ENCODE results near the gene CD52. TPM values are rescaled to one million over a fixed set of nuclear protein-coding genes. Genes with fewer than 3 reads are reported as not detected.
A peak's percentile ranks its signal among the peaks of the same experiment; 100 is the strongest.

The CD52 gene
- 100 to 1,000 TPM; 129 to 141 TPM for total RNA-seq

GRCh38 chr1:26317612-26318337 is at the start of gene CD52:
Gene CD52 (plus strand): TSS chr1:26317958. CDS start chr1:26318018, 60 bp downstream.
- Mint-ChIP-seq H3K36me3 (ENCODE audit: low read depth) (peaks cover 8% of the 10 kb centered on the region), H3K4me3 (peak within 1 kb of the TSS; percentile 86), H3K9me3 (no peaks in the 10 kb centered on the region), H3K4me1 (ENCODE audit: low read depth) (peaks cover 67% of the 10 kb centered on the region), H3K27me3 (ENCODE audit: low read depth) (no peaks in the 10 kb centered on the region), H3K27ac (peak within 1 kb of the TSS; percentile 96)
- CTCF ChIA-PET, result interaction anchor here (0.5 to 12.7 kb wide), 10 partner anchors 10 to 174 kb away, joined by 3 to 210 read pairs (median 4); partner anchors contain the start of genes CEP85, SH3BGRL3 and UBXN11
- peak; percentile 78 for DNase-seq
- intact Hi-C loops (cut with micrococcal nuclease), result loop anchor here (1.0 to 5.0 kb wide), 3 partner anchors 10 to 470 kb away; partner anchors contain the start of genes HMGN2 and PIGV

GRCh38 chr1:26268290-26269197 is 49.2 kb upstream of the CD52 start:
- peaks cover 9% of the 10 kb centered on the region for H3K4me1 Mint-ChIP-seq (ENCODE audit: low read depth)
- intact Hi-C loops (cut with micrococcal nuclease), result no loop called here
- CTCF ChIA-PET, result interaction anchor here (1.3 kb wide), 1 partner anchor 50 kb away, joined by 5 read pairs; no protein-coding TSS in a partner anchor

GRCh38 chr1:26269198-26269550 is 48.6 kb upstream of the CD52 start:
- peaks cover 9% of the 10 kb centered on the region for H3K4me1 Mint-ChIP-seq (ENCODE audit: low read depth)
- no peaks in the 10 kb centered on the region for H3K27me3 Mint-ChIP-seq (ENCODE audit: low read depth)

More at GRCh38 chr1:26268290-26269197, 49.2 kb upstream of the CD52 start:
- Mint-ChIP-seq H3K36me3 (ENCODE audit: low read depth) (peaks cover 64% of the 10 kb centered on the region), H3K4me3 (no peak overlapping the region), H3K27ac (no peak overlapping the region), H3K9me3 (peaks cover 13% of the 10 kb centered on the region), H3K27me3 (ENCODE audit: low read depth) (no peaks in the 10 kb centered on the region)
- no peak for DNase-seq

GRCh38 chr1:26274801-26275425 is 42.8 kb upstream of the CD52 start:
- no peak for DNase-seq
- H3K27ac Mint-ChIP-seq, result peak overlapping the region; percentile 10
- no peaks in the 10 kb centered on the region for H3K27me3 Mint-ChIP-seq (ENCODE audit: low read depth)
- intact Hi-C loops (cut with micrococcal nuclease), result loop anchor here (1.0 to 5.0 kb wide), 5 partner anchors 40 to 163 kb away; partner anchors contain the start of genes CEP85 and PDIK1L
- peaks cover 48% of the 10 kb centered on the region for H3K4me1 Mint-ChIP-seq (ENCODE audit: low read depth)
- peaks cover 37% of the 10 kb centered on the region for H3K36me3 Mint-ChIP-seq (ENCODE audit: low read depth)
- no peak overlapping the region for H3K4me3 Mint-ChIP-seq
- CTCF ChIA-PET, result interaction anchor here (0.5 to 9.0 kb wide), 16 partner anchors 10 to 1632 kb away, joined by 3 to 193 read pairs (median 6); partner anchors contain the start of genes CD52, CEP85 and SRRM1
- no peaks in the 10 kb centered on the region for H3K9me3 Mint-ChIP-seq

More at GRCh38 chr1:26269198-26269550, 48.6 kb upstream of the CD52 start:
- H3K27ac Mint-ChIP-seq, result no peak overlapping the region
- CTCF ChIA-PET, result interaction anchor here (2.7 kb wide), 1 partner anchor 52 kb away, joined by 9 read pairs; no protein-coding TSS in a partner anchor
- peaks cover 60% of the 10 kb centered on the region for H3K36me3 Mint-ChIP-seq (ENCODE audit: low read depth)
- intact Hi-C loops (cut with micrococcal nuclease), result no loop called here
- no peak overlapping the region for H3K4me3 Mint-ChIP-seq
- H3K9me3 Mint-ChIP-seq, result peaks cover 13% of the 10 kb centered on the region
- DNase-seq, result no peak

GRCh38 chr1:26275580-26276431 is 42.0 kb upstream of the CD52 start:
- CTCF ChIA-PET, result interaction anchor here (0.5 to 9.0 kb wide), 23 partner anchors 10 to 227 kb away, joined by 3 to 193 read pairs (median 4); partner anchors contain the start of genes CD52 and CEP85
- H3K4me1 Mint-ChIP-seq (ENCODE audit: low read depth), result peaks cover 52% of the 10 kb centered on the region
- no peak overlapping the region for H3K4me3 Mint-ChIP-seq
- peaks cover 32% of the 10 kb centered on the region for H3K36me3 Mint-ChIP-seq (ENCODE audit: low read depth)
- intact Hi-C loops (cut with micrococcal nuclease), result loop anchor here (1.0 to 5.0 kb wide), 7 partner anchors 41 to 164 kb away; partner anchors contain the start of genes CEP85 and PDIK1L
- H3K9me3 Mint-ChIP-seq, result no peaks in the 10 kb centered on the region
- peak; percentile 89 for DNase-seq
- H3K27ac Mint-ChIP-seq, result peak overlapping the region; percentile 94
- H3K27me3 Mint-ChIP-seq (ENCODE audit: low read depth), result no peaks in the 10 kb centered on the region

GRCh38 chr1:26276432-26276838 is 41.3 kb upstream of the CD52 start:
- no peaks in the 10 kb centered on the region for H3K9me3 Mint-ChIP-seq
- peaks cover 35% of the 10 kb centered on the region for H3K36me3 Mint-ChIP-seq (ENCODE audit: low read depth)
- DNase-seq, result no peak
- intact Hi-C loops (cut with micrococcal nuclease), result loop anchor here (1.0 to 5.0 kb wide), 3 partner anchors 86 to 164 kb away; partner anchors contain the start of gene PDIK1L
- CTCF ChIA-PET, result interaction anchor here (0.6 to 9.0 kb wide), 16 partner anchors 10 to 144 kb away, joined by 3 to 193 read pairs (median 4); partner anchors contain the start of genes CD52 and CEP85
- peak overlapping the region; percentile 10 for H3K4me3 Mint-ChIP-seq
- H3K27me3 Mint-ChIP-seq (ENCODE audit: low read depth), result no peaks in the 10 kb centered on the region
- H3K27ac Mint-ChIP-seq, result peak overlapping the region; percentile 94
- H3K4me1 Mint-ChIP-seq (ENCODE audit: low read depth), result peaks cover 58% of the 10 kb centered on the region

GRCh38 chr1:26277261-26277661 is 40.5 kb upstream of the CD52 start:
- no peaks in the 10 kb centered on the region for H3K27me3 Mint-ChIP-seq (ENCODE audit: low read depth)
- H3K36me3 Mint-ChIP-seq (ENCODE audit: low read depth), result peaks cover 32% of the 10 kb centered on the region
- DNase-seq, result no peak
- H3K9me3 Mint-ChIP-seq, result no peaks in the 10 kb centered on the region
- peaks cover 63% of the 10 kb centered on the region for H3K4me1 Mint-ChIP-seq (ENCODE audit: low read depth)
- CTCF ChIA-PET, result interaction anchor here (0.7 to 9.0 kb wide), 6 partner anchors 9 to 140 kb away, joined by 3 to 193 read pairs (median 13); partner anchors contain the start of gene CD52
- intact Hi-C loops (cut with micrococcal nuclease), result loop anchor here (2.0 to 5.0 kb wide), 2 partner anchors 86 to 165 kb away; partner anchors contain the start of gene PDIK1L
- H3K4me3 Mint-ChIP-seq, result no peak overlapping the region
- H3K27ac Mint-ChIP-seq, result peak overlapping the region; percentile 94

GRCh38 chr1:26277719-26278118 is 40.0 kb upstream of the CD52 start:
- H3K27ac Mint-ChIP-seq, result peak overlapping the region; percentile 26
- CTCF ChIA-PET, result interaction anchor here (0.7 to 9.0 kb wide), 6 partner anchors 9 to 139 kb away, joined by 3 to 193 read pairs (median 13); partner anchors contain the start of gene CD52
- H3K4me3 Mint-ChIP-seq, result no peak overlapping the region
- no peaks in the 10 kb centered on the region for H3K27me3 Mint-ChIP-seq (ENCODE audit: low read depth)
- H3K36me3 Mint-ChIP-seq (ENCODE audit: low read depth), result peaks cover 31% of the 10 kb centered on the region
- peaks cover 68% of the 10 kb centered on the region for H3K4me1 Mint-ChIP-seq (ENCODE audit: low read depth)
- DNase-seq, result no peak
- H3K9me3 Mint-ChIP-seq, result no peaks in the 10 kb centered on the region
- intact Hi-C loops (cut with micrococcal nuclease), result loop anchor here (2.0 to 5.0 kb wide), 2 partner anchors 85 to 165 kb away; partner anchors contain the start of gene PDIK1L

GRCh38 chr1:26278303-26278702 is 39.5 kb upstream of the CD52 start:
- H3K4me1 Mint-ChIP-seq (ENCODE audit: low read depth), result peaks cover 74% of the 10 kb centered on the region
- H3K27ac Mint-ChIP-seq, result peak overlapping the region; percentile 26
- H3K9me3 Mint-ChIP-seq, result no peaks in the 10 kb centered on the region
- intact Hi-C loops (cut with micrococcal nuclease), result loop anchor here (5.0 kb wide), 1 partner anchor 166 kb away; the partner anchor contains the start of gene PDIK1L
- peaks cover 29% of the 10 kb centered on the region for H3K36me3 Mint-ChIP-seq (ENCODE audit: low read depth)
- CTCF ChIA-PET, result interaction anchor here (1.8 to 9.0 kb wide), 4 partner anchors 8 to 86 kb away, joined by 6 to 193 read pairs (median 44); partner anchors contain the start of gene CD52
- DNase-seq, result no peak
- no peak overlapping the region for H3K4me3 Mint-ChIP-seq
- no peaks in the 10 kb centered on the region for H3K27me3 Mint-ChIP-seq (ENCODE audit: low read depth)

- CTCF ChIA-PET, result interaction anchor here (0.7 to 9.0 kb wide), 8 partner anchors 8 to 138 kb away, joined by 3 to 193 read pairs (median 6); partner anchors contain the start of genes CD52 and CEP85
- no peaks in the 10 kb centered on the region for H3K27me3 Mint-ChIP-seq (ENCODE audit: low read depth)
- no peaks in the 10 kb centered on the region for H3K9me3 Mint-ChIP-seq
- H3K27ac Mint-ChIP-seq, result peak overlapping the region; percentile 87
- peaks cover 80% of the 10 kb centered on the region for H3K4me1 Mint-ChIP-seq (ENCODE audit: low read depth)
- peaks cover 33% of the 10 kb centered on the region for H3K36me3 Mint-ChIP-seq (ENCODE audit: low read depth)
- H3K4me3 Mint-ChIP-seq, result peak overlapping the region; percentile 81
- DNase-seq, result peak; percentile 49
- intact Hi-C loops (cut with micrococcal nuclease), result loop anchor here (1.0 to 5.0 kb wide), 2 partner anchors 8 to 167 kb away; partner anchors contain the start of gene PDIK1L
Measured at GRCh38 chr1:26278724-26279455, 38.9 kb upstream of the CD52 start.
